ENCODE results near the gene SPTA1.

Gene SPTA1

GRCh38 chr1:158577561-158577960 is 109.0 kb downstream of the SPTA1 start:
- in situ Hi-C loops (cut with HindIII; ENCODE audit: low sequenced_read_pairs), result no loop called here

GRCh38 chr1:158572226-158572625 is 114.3 kb downstream of the SPTA1 start:
- in situ Hi-C loops (cut with HindIII; ENCODE audit: low sequenced_read_pairs), result no loop called here

GRCh38 chr1:158570480-158570879 is 116.0 kb downstream of the SPTA1 start, which contains the start of gene OR6P1:
OR6P1 (minus strand) TSS chr1:158570580; CDS start chr1:158563604, 6,976 bp downstream.
- in situ Hi-C loops (cut with HindIII; ENCODE audit: low sequenced_read_pairs), result no loop called here

GRCh38 chr1:158564608-158565007 is 121.9 kb downstream of the SPTA1 start:
- in situ Hi-C loops (cut with HindIII; ENCODE audit: low sequenced_read_pairs), result no loop called here

GRCh38 chr1:158563853-158564252 is 122.7 kb downstream of the SPTA1 start:
- in situ Hi-C loops (cut with HindIII; ENCODE audit: low sequenced_read_pairs), result no loop called here
